ENCODE data around the gene PCYT2.

PCYT2 gene

DNA sequence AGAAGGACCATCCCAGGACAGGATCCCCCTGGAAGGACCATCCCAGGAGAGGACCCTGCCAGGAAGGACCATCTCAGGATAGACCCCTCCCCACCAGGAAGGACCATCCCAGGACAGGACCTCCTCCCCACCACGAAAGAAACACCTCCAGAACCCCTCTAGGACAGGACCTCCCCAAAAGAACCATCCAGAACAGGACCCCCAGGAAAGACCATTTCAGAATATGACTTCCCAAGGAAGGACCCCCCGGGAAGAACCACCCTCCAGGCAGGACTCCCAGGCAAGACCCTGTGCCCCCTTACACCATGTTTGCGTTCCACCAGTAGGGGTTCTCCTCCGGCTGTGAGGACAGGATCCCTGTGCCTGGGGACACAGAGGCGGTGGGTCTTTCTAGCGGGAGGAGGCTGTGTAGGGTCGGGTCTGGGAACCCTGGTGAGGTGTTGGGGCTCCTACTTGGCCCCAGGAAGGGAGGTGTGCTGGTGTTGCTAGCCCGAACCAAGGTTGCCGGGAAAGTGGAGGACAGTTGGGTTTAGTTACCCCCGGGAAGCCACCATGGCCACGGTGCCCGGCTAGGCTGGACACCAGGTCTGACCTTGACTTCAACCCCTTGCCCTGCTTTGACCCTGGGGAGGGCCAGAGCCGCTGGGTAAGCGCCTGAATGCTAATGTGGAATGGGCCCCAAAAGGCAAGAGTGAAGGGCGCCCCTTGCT, 47.6 kb upstream of the PCYT2 start:
- no peak overlapping the region for H3K27ac ChIP-seq (ENCODE audit: low read length)
- H3K79me2 ChIP-seq (ENCODE audit: insufficient read depth, low read length) = no peaks in the 10 kb centered on the region
- TF ChIP-seq CTCF (IDR thresholded peaks at IDR 0.05; ENCODE audit: borderline replicate concordance, extremely low read depth, low read length, poor library complexity, severe bottlenecking) (no peak), EZH2 (IDR thresholded peaks at IDR 0.05; ENCODE audit: borderline replicate concordance, low read depth, low read length, severe bottlenecking) (no peak)
- no peaks in the 10 kb centered on the region for H3K9me3 ChIP-seq (ENCODE audit: insufficient read depth, low read length, severe bottlenecking)
- no peaks in the 10 kb centered on the region for H3K36me3 ChIP-seq (ENCODE audit: insufficient read depth, low read length)
- H3K27me3 ChIP-seq (ENCODE audit: insufficient read depth, low read length, poor library complexity) = peaks cover 20% of the 10 kb centered on the region
- no peaks in the 10 kb centered on the region for H4K20me1 ChIP-seq (ENCODE audit: insufficient read depth, low read length)
- H3K4me1 ChIP-seq (ENCODE audit: insufficient read depth, low read length) = peaks cover 6% of the 10 kb centered on the region
- no peak for ATAC-seq (ENCODE audit: insufficient read depth, low read depth)
- H3K4me3 ChIP-seq (ENCODE audit: low read depth in 1 of 2, low read length in 2 of 2) = no peak overlapping the region
- no peak overlapping the region for H3K9ac ChIP-seq (ENCODE audit: low read depth, low read length)
- H3K4me2 ChIP-seq (ENCODE audit: insufficient read depth, low read length) = no peak overlapping the region
- H2AFZ ChIP-seq (ENCODE audit: low read depth, low read length) = no peak overlapping the region
- DNase-seq = no peak

DNA sequence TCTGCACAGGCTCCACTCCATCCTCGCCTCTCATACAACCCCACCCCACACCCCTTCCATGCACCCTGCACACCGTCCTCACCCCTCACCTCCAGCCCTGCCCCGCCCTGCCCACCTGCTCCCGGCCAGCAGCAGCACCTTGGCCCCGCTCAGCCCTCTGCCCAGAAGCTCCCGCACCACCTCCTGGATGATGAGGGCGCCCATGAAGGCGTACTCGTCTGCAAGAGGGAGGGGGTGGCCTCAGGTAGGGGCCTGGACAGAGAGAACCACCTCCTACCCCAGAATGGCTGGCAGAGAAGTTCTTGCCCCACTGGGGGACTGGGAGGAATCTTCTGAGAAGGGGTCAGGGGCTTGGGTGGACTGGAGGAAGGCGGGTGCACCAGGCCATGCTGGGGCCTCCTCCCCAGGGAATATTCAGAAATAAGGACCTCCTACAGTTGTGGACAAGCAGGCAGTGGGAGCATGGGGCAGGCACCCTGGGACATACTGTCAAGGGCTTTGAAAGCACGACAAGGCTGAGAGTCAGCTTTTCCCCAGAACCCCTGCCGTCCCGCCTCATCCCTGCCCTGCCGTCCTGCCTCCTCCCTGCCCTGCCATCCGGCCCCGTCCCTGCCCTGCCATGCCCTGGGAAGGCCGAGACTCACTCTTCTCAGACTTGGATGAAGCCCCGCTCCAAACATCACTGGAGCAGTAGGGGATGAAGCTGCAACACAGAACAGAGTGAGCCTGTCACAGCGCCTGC, 46.7 kb upstream of the PCYT2 start:
- H3K9me3 ChIP-seq (ENCODE audit: insufficient read depth, low read length, severe bottlenecking) = no peaks in the 10 kb centered on the region
- H4K20me1 ChIP-seq (ENCODE audit: insufficient read depth, low read length) = no peaks in the 10 kb centered on the region
- no peak overlapping the region for H3K27ac ChIP-seq (ENCODE audit: low read length)
- H3K4me2 ChIP-seq (ENCODE audit: insufficient read depth, low read length) = no peak overlapping the region
- H3K36me3 ChIP-seq (ENCODE audit: insufficient read depth, low read length) = no peaks in the 10 kb centered on the region
- no peak for TF ChIP-seq EZH2 (IDR thresholded peaks at IDR 0.05; ENCODE audit: borderline replicate concordance, low read depth, low read length, severe bottlenecking)
- TF ChIP-seq CTCF (IDR thresholded peaks at IDR 0.05; ENCODE audit: borderline replicate concordance, extremely low read depth, low read length, poor library complexity, severe bottlenecking) = no peak
- no peak overlapping the region for H3K9ac ChIP-seq (ENCODE audit: low read depth, low read length)
- H3K79me2 ChIP-seq (ENCODE audit: insufficient read depth, low read length) = no peaks in the 10 kb centered on the region
- DNase-seq = no peak
- peaks cover 10% of the 10 kb centered on the region for H3K4me1 ChIP-seq (ENCODE audit: insufficient read depth, low read length)
- ATAC-seq (ENCODE audit: insufficient read depth, low read depth) = no peak
- no peak overlapping the region for H3K4me3 ChIP-seq (ENCODE audit: low read depth in 1 of 2, low read length in 2 of 2)
- H3K27me3 ChIP-seq (ENCODE audit: insufficient read depth, low read length, poor library complexity) = peaks cover 20% of the 10 kb centered on the region
- H2AFZ ChIP-seq (ENCODE audit: low read depth, low read length) = no peak overlapping the region

- no peak overlapping the region for H2AFZ ChIP-seq (ENCODE audit: low read depth, low read length)
- H3K4me3 ChIP-seq (ENCODE audit: low read depth in 1 of 2, low read length in 2 of 2) = no peak overlapping the region
- H3K9me3 ChIP-seq (ENCODE audit: insufficient read depth, low read length, severe bottlenecking) = no peaks in the 10 kb centered on the region
- no peak overlapping the region for H3K4me2 ChIP-seq (ENCODE audit: insufficient read depth, low read length)
- no peak overlapping the region for H3K9ac ChIP-seq (ENCODE audit: low read depth, low read length)
- H4K20me1 ChIP-seq (ENCODE audit: insufficient read depth, low read length) = no peaks in the 10 kb centered on the region
- ATAC-seq (ENCODE audit: insufficient read depth, low read depth) (no peak), DNase-seq (no peak)
- H3K27ac ChIP-seq (ENCODE audit: low read length) = no peak overlapping the region
- H3K4me1 ChIP-seq (ENCODE audit: insufficient read depth, low read length) = peaks cover 15% of the 10 kb centered on the region
- H3K36me3 ChIP-seq (ENCODE audit: insufficient read depth, low read length) = no peaks in the 10 kb centered on the region
- no peaks in the 10 kb centered on the region for H3K79me2 ChIP-seq (ENCODE audit: insufficient read depth, low read length)
- TF ChIP-seq EZH2 (IDR thresholded peaks at IDR 0.05; ENCODE audit: borderline replicate concordance, low read depth, low read length, severe bottlenecking) = no peak
- TF ChIP-seq CTCF (IDR thresholded peaks at IDR 0.05; ENCODE audit: borderline replicate concordance, extremely low read depth, low read length, poor library complexity, severe bottlenecking) = no peak
- H3K27me3 ChIP-seq (ENCODE audit: insufficient read depth, low read length, poor library complexity) = peaks cover 18% of the 10 kb centered on the region
Observed at GRCh38 chr17:81956607-81957589, 45.7 kb upstream of the PCYT2 start.

Data from DND-41 (cell line).